HL-60 (cell line): ENCODE results near the gene FAM83F.

ENCODE experiments used
- DNase-seq, 2 experiments: peaks; one replicate each; pipeline ENCODE4 v3.0.0-alpha.2; 2010 to 2020; ENCODE audit warnings: low read depth in 1 of 2, low spot score in 1 of 2
- H3K27ac ChIP-seq: fragments of 250-450 bp; sonication (Bioruptor Pico); replicated peaks from 2 replicates; pipeline ENCODE4 v1.5.1; 2020; ENCODE audit warnings: mild to moderate bottlenecking, moderate library complexity
- H3K27me3 ChIP-seq: fragments of 250-450 bp; sonication (Bioruptor Pico); 2 replicates; pipeline ENCODE4 v1.5.1; 2021; ENCODE audit warnings: mild to moderate bottlenecking, moderate library complexity; ENCODE audit not compliant: insufficient read depth, poor library complexity, severe bottlenecking
- H3K4me3 ChIP-seq: replicated peaks from 2 replicates; pipeline ENCODE4 v1.5.1; 2011; ENCODE audit warnings: mild to moderate bottlenecking, control low read depth, low read length; ENCODE audit not compliant: insufficient read depth
- CTCF ChIP-seq: IDR thresholded peaks from one replicate; pipeline ENCODE4 v1.5.1; 2011; ENCODE audit warnings: low read length, control low read depth, inconsistent platforms; ENCODE audit not compliant: insufficient read depth
- GABPA ChIP-seq: IDR thresholded peaks from 2 replicates; pipeline ENCODE4 v1.6.1; 2012; ENCODE audit warnings: low read depth
- POLR2AphosphoS5 ChIP-seq: IDR thresholded peaks from 2 replicates; pipeline ENCODE4 v1.6.1; 2012; ENCODE audit warnings: low read depth
- REST ChIP-seq: IDR thresholded peaks from 2 replicates; pipeline ENCODE4 v1.6.1; 2012; ENCODE audit warnings: low read depth; ENCODE audit not compliant: insufficient replicate concordance
- SPI1 ChIP-seq: IDR thresholded peaks from 2 replicates; pipeline ENCODE4 v1.6.1; 2012; ENCODE audit warnings: low read depth, mild to moderate bottlenecking, borderline replicate concordance

FAM83F gene

GRCh38 chr22:40001800-40002577, 7.2 kb downstream of the FAM83F start:
- Histone ChIP-seq H3K4me3 (no peak overlapping the region), H3K27me3 (no peaks in the 10 kb centered on the region), H3K27ac (no peak overlapping the region)
- no peak for TF ChIP-seq SPI1
- TF ChIP-seq POLR2AphosphoS5, result no peak
- TF ChIP-seq CTCF, result no peak
- TF ChIP-seq REST, result no peak
- TF ChIP-seq GABPA, result no peak
- DNase-seq, result no peak

GRCh38 chr22:40002935-40003715, 8.4 kb downstream of the FAM83F start:
- TF ChIP-seq POLR2AphosphoS5, result no peak
- TF ChIP-seq REST, result no peak
- no peak for TF ChIP-seq SPI1
- no peak for TF ChIP-seq GABPA
- TF ChIP-seq CTCF, result no peak
- Histone ChIP-seq H3K27ac (no peak overlapping the region), H3K4me3 (no peak overlapping the region), H3K27me3 (no peaks in the 10 kb centered on the region)
- no peak for DNase-seq

- TF ChIP-seq GABPA, result no peak
- TF ChIP-seq CTCF, result no peak
- TF ChIP-seq POLR2AphosphoS5, result no peak
- no peak for TF ChIP-seq REST
- no peak for TF ChIP-seq SPI1
- Histone ChIP-seq H3K4me3 (no peak overlapping the region), H3K27ac (no peak overlapping the region), H3K27me3 (no peaks in the 10 kb centered on the region)
- no peak for DNase-seq
These were observed 10.1 kb downstream of the FAM83F start for GRCh38 chr22:40004836-40005235.
